ENCODE data around the gene TRMO.

Gene TRMO

GRCh38 chr9:97911528-97911927, 10.8 kb downstream of the TRMO start:
- Histone ChIP-seq H3K4me3 (replicated peaks; ENCODE audit: insufficient read depth, low read length) (no peak overlapping the region), H3K27me3 (ENCODE audit: insufficient read depth, poor library complexity, severe bottlenecking) (no peaks in the 10 kb centered on the region), H3K27ac (replicated peaks) (no peak overlapping the region)
- no peak for DNase-seq (ENCODE audit: low read depth in 1 of 2, low spot score in 1 of 2)
- no peak for TF ChIP-seq GABPA (IDR thresholded peaks at IDR 0.05; ENCODE audit: low read depth)
- TF ChIP-seq POLR2AphosphoS5 (IDR thresholded peaks at IDR 0.05; ENCODE audit: low read depth): no peak
- no peak for TF ChIP-seq CTCF (IDR thresholded peaks at IDR 0.05; ENCODE audit: insufficient read depth, low read length)
- TF ChIP-seq REST (IDR thresholded peaks at IDR 0.05; ENCODE audit: insufficient replicate concordance, low read depth): no peak
- no peak for TF ChIP-seq SPI1 (IDR thresholded peaks at IDR 0.05; ENCODE audit: borderline replicate concordance, low read depth)

DNA sequence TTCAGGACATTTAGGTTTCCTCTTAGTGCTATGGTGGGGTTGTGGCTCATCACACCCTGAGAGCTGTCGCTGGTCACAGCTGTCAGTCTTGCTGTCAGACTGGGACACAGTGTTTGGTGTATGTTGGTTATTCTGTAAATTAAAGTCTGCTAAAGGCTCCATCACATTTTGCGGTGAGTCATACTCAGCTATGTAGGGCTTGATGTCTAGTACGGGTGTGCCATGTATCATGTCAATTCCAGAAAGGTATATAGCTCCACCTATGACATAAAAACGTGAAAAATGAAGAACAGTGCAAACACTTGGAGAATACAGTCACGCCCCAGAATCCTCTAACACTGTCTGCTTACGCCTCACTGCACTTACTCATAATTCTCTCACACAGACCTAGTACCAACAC, 11.9 kb downstream of the TRMO start:
- H3K27me3 ChIP-seq (ENCODE audit: insufficient read depth, poor library complexity, severe bottlenecking): no peaks in the 10 kb centered on the region
- H3K4me3 ChIP-seq (replicated peaks; ENCODE audit: insufficient read depth, low read length): no peak overlapping the region
- DNase-seq (ENCODE audit: low read depth in 1 of 2, low spot score in 1 of 2): no peak
- TF ChIP-seq CTCF (IDR thresholded peaks at IDR 0.05; ENCODE audit: insufficient read depth, low read length) (no peak), REST (IDR thresholded peaks at IDR 0.05; ENCODE audit: insufficient replicate concordance, low read depth) (no peak), SPI1 (IDR thresholded peaks at IDR 0.05; ENCODE audit: borderline replicate concordance, low read depth) (no peak), POLR2AphosphoS5 (IDR thresholded peaks at IDR 0.05; ENCODE audit: low read depth) (no peak), GABPA (IDR thresholded peaks at IDR 0.05; ENCODE audit: low read depth) (no peak)
- no peak overlapping the region for H3K27ac ChIP-seq (replicated peaks)

DNA sequence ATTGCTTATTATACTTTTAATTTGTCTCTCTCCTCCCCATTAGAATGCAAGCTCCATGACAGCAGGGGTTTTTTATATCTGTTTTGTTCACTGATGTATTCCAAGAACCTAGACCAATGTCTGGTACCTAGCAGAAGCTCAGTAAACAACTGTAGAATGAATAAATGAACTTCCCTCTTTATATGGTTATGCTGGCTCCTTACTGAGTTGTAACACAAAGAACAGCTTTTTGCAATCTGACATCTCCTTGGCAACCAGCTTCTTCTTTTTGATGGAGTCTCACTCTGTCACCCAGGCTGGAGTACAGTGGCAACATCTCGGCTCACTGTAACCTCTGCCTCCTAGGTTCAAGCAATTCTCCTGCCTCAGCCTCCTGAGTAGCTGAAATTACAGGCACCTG, 13.6 kb downstream of the TRMO start:
- Histone ChIP-seq H3K27ac (replicated peaks) (peak overlapping the region; percentile 90), H3K4me3 (replicated peaks; ENCODE audit: insufficient read depth, low read length) (no peak overlapping the region), H3K27me3 (ENCODE audit: insufficient read depth, poor library complexity, severe bottlenecking) (no peaks in the 10 kb centered on the region)
- DNase-seq (ENCODE audit: low read depth in 1 of 2, low spot score in 1 of 2): peak; percentile 49 to 90
- peak; percentile 19; the same call in 1 of the 2 replicates for TF ChIP-seq SPI1 (IDR thresholded peaks at IDR 0.05; ENCODE audit: borderline replicate concordance, low read depth)
- TF ChIP-seq POLR2AphosphoS5 (IDR thresholded peaks at IDR 0.05; ENCODE audit: low read depth): no peak
- no peak for TF ChIP-seq GABPA (IDR thresholded peaks at IDR 0.05; ENCODE audit: low read depth)
- TF ChIP-seq CTCF (IDR thresholded peaks at IDR 0.05; ENCODE audit: insufficient read depth, low read length): no peak
- no peak for TF ChIP-seq REST (IDR thresholded peaks at IDR 0.05; ENCODE audit: insufficient replicate concordance, low read depth)
